GM12878 (cell line): ENCODE data around the gene PRM1. TPM values are rescaled to one million over a fixed set of nuclear protein-coding genes. Genes with fewer than 3 reads are reported as not detected.
A peak's percentile ranks its signal among the peaks of the same experiment; 100 is the strongest.

Source experiments
- ATAC-seq: fragments of 200-7000 bp; cut with Tn5 transposase; 3 replicates; pipeline ENCODE4 v1.9.1; 2020; ENCODE audit warnings: mild to moderate bottlenecking, moderate library complexity
- BruUV-seq: library from RNA; stranded (reverse); fragments of 400-500 nt; replicated peaks from 2 replicates; lab custom pipeline; 2021; lab: Mats Ljungman, UMichigan
- CTCF ChIA-PET: fragments of 300-600 bp; sonication (Branson Sonifier 250); formaldehyde crosslinking; extraction: SDS; loops from one replicate; lab custom pipeline; 2021; ENCODE audit warnings: inconsistent platforms; lab: Yijun Ruan, JAX
- POLR2A ChIA-PET: fragments of 350-600 bp; formaldehyde crosslinking; extraction: SDS; loops from one replicate; lab custom pipeline; 2021; ENCODE audit warnings: inconsistent platforms; lab: Charles Lee
- RAD21 ChIA-PET: fragments of 300-600 bp; sonication (Branson Sonifier 250); formaldehyde crosslinking; loops from one replicate; lab custom pipeline; 2023; ENCODE audit warnings: antibody characterized with exemption; ENCODE audit not compliant: unreplicated experiment; lab: Charles Lee
- SMC1A ChIA-PET: fragments of 300-600 bp; sonication (Branson Sonifier 250); formaldehyde crosslinking; loops from one replicate; lab custom pipeline; 2023; ENCODE audit not compliant: unreplicated experiment, uncharacterized antibody; lab: Charles Lee
- DNase-seq: peaks from one replicate; pipeline ENCODE4 v3.0.0-alpha.2; 2011; ENCODE audit warnings: low read depth, low spot score
- FAIRE-seq: peaks from 3 replicates; lab custom pipeline; 2011; peaks lifted over from hg19 to GRCh38; lab: Jason Lieb, UNC
- H2AFZ ChIP-seq: 2 replicates; pipeline ENCODE4 v1.6.0; 2011; ENCODE audit warnings: low read depth, low read length, control low read depth; ENCODE audit not compliant: control insufficient read depth
- H3K27ac ChIP-seq: 2 replicates; pipeline ENCODE4 v1.5.1; 2011; ENCODE audit warnings: control low read depth; ENCODE audit not compliant: control insufficient read depth, insufficient read depth
- H3K27me3 ChIP-seq, 2 experiments: replicated peaks in 1 of 2; 2 replicates each; pipeline versions ENCODE4 v1.6.0 to v1.6.1; 2011; ENCODE audit warnings: low read length in 1 of 2; ENCODE audit not compliant: control insufficient read depth in 2 of 2, insufficient read depth in 2 of 2
- H3K36me3 ChIP-seq, 2 experiments: 2 replicates each; pipeline ENCODE4 v1.5.1; 2011; ENCODE audit warnings: low read length in 1 of 2; ENCODE audit not compliant: control insufficient read depth in 2 of 2, insufficient read depth in 2 of 2
- H3K4me1 ChIP-seq: 2 replicates; pipeline ENCODE4 v1.6.1; 2011; ENCODE audit warnings: mild to moderate bottlenecking, low read length, moderate library complexity, mixed read lengths; ENCODE audit not compliant: control insufficient read depth, insufficient read depth
- H3K4me2 ChIP-seq: 2 replicates; pipeline ENCODE4 v1.6.0; 2011; ENCODE audit warnings: control low read depth; ENCODE audit not compliant: control insufficient read depth, insufficient read depth
- H3K4me3 ChIP-seq: fragments of 200-600 bp; sonication (generic); 2 replicates; pipeline ENCODE4 v1.5.1; 2016
- H3K79me2 ChIP-seq: 2 replicates; pipeline ENCODE4 v1.6.0; 2011; ENCODE audit warnings: low read length; ENCODE audit not compliant: control insufficient read depth, insufficient read depth
- H3K9ac ChIP-seq: 2 replicates; pipeline ENCODE4 v1.8.0; 2011; ENCODE audit warnings: low read length, control low read depth, mixed read lengths; ENCODE audit not compliant: control insufficient read depth, insufficient read depth
- H3K9me3 ChIP-seq: replicated peaks from 3 replicates; pipeline ENCODE4 v1.5.1; 2011; ENCODE audit warnings: mild to moderate bottlenecking, low read length; ENCODE audit not compliant: control insufficient read depth, insufficient read depth
- H4K20me1 ChIP-seq: 2 replicates; pipeline ENCODE4 v1.6.0; 2011; ENCODE audit not compliant: control insufficient read depth, insufficient read depth
- BMI1 ChIP-seq: fragments of 450-650 bp; IDR thresholded peaks from 2 replicates; pipeline ENCODE4 v1.6.1; 2016; ENCODE audit warnings: mild to moderate bottlenecking, moderate library complexity, borderline replicate concordance
- CEBPB ChIP-seq, 2 experiments: fragments of 150-350 bp in 1 of 2; IDR thresholded peaks; 2 replicates each; pipeline ENCODE4 v1.6.1; 2012 to 2014; ENCODE audit warnings: low read depth in 2 of 2, low read length in 2 of 2, borderline replicate concordance in 1 of 2, inconsistent platforms in 1 of 2
- IKZF2 ChIP-seq, 2 experiments: fragments of 450-650 bp; IDR thresholded peaks; 2 replicates each; pipeline ENCODE4 v1.6.1; 2017; ENCODE audit warnings: mild to moderate bottlenecking in 2 of 2, moderate library complexity in 2 of 2
- MTA2 ChIP-seq: fragments of 450-650 bp; IDR thresholded peaks from 2 replicates; pipeline ENCODE4 v1.6.1; 2016; ENCODE audit warnings: low read depth, mild to moderate bottlenecking, moderate library complexity
- NRF1 ChIP-seq: conservative IDR thresholded peaks from 2 replicates; pipeline ENCODE4 v1.6.1; 2011; ENCODE audit warnings: mild to moderate bottlenecking, low read depth, low read length, improper control_type of control experiment
- PAX5 ChIP-seq: IDR thresholded peaks from 2 replicates; pipeline ENCODE4 v1.6.1; 2011; ENCODE audit warnings: low read depth, low read length, borderline replicate concordance
- SPI1 ChIP-seq: IDR thresholded peaks from 2 replicates; pipeline ENCODE4 v1.6.1; 2011; ENCODE audit warnings: low read depth, mild to moderate bottlenecking, low read length, moderate library complexity, borderline replicate concordance; ENCODE audit not compliant: insufficient read depth
- SREBF1 ChIP-seq: IDR thresholded peaks from 2 replicates; pipeline ENCODE4 v1.6.1; 2012; ENCODE audit warnings: mild to moderate bottlenecking, low read length
- TARDBP ChIP-seq: IDR thresholded peaks from 2 replicates; pipeline ENCODE4 v1.6.1; 2016; ENCODE audit warnings: borderline replicate concordance
- TCF7 ChIP-seq: IDR thresholded peaks from 2 replicates; pipeline ENCODE4 v1.6.1; 2014; ENCODE audit warnings: antibody characterized with exemption, borderline replicate concordance
- YBX1 ChIP-seq: fragments of 450-650 bp; IDR thresholded peaks from 2 replicates; pipeline ENCODE4 v1.6.1; 2016; ENCODE audit warnings: antibody characterized with exemption
- ZBED1 ChIP-seq: IDR thresholded peaks from 2 replicates; pipeline ENCODE4 v1.6.1; 2016; ENCODE audit warnings: borderline replicate concordance
- ZZZ3 ChIP-seq: IDR thresholded peaks from 2 replicates; pipeline ENCODE4 v1.6.1; 2011; ENCODE audit warnings: low read depth; ENCODE audit not compliant: control insufficient read depth, insufficient read length
- WGBS: methylation state at CpG from one replicate; pipeline ENCODE4 v1.1.6; 2016; ENCODE audit warnings: low lambda C conversion rate; ENCODE audit not compliant: insufficient replicate concordance, insufficient coverage; ENCODE audit errors: missing lambda C conversion rate; 5-methylcytosine and 5-hydroxymethylcytosine counted together
- in situ Hi-C: fragments of 300-500 bp; cut with MboI; formaldehyde crosslinking; loops from 9 replicates; pipeline ENCODE4 v1.14.3; 2018; ENCODE audit warnings: mixed read lengths
- intact Hi-C: fragments of 100-400 bp; cut with micrococcal nuclease; formaldehyde crosslinking; loops from one replicate; pipeline ENCODE4 v1.14.2; 2022; ENCODE audit not compliant: unreplicated experiment
- polyA plus RNA-seq, 11 experiments: library from polyadenylated mRNA; depleted of rRNA in 4 of 11; unstranded in 6 of 11; stranded (reverse) in 5 of 11; fragments of >200 nt; fragmentation: Nextera tagmentation in 4 of 11; fragmentation: Illumina TruSeq in 1 of 11; extraction: Ambion mirVana in 4 of 11; extraction: Trizol in 1 of 11; gene quantifications; 1 replicate in 1 of 11; 2 replicates in 10 of 11; pipeline versions ENCODE4 v1.2.1 to v1.2.3, GENCODE V29; 2011 to 2016; ENCODE audit warnings: inconsistent platforms in 2 of 11, missing spikeins in 2 of 11, low read depth in 1 of 11
- total RNA-seq, 4 experiments: library from RNA; depleted of rRNA in 3 of 4; stranded (reverse); fragments of >200 nt in 3 of 4; fragmentation: Illumina TruSeq in 1 of 4; extraction: Trizol in 1 of 4; gene quantifications; 2 replicates each; pipeline versions ENCODE4 v1.2.1 to v1.2.3, GENCODE V29; 2013 to 2021
- TF ChIP-seq, protein P1 (sequence below): fragments of 450-650 bp; IDR thresholded peaks from 2 replicates; pipeline ENCODE4 v1.6.1; 2017; ENCODE audit warnings: mild to moderate bottlenecking, moderate library complexity
- TF ChIP-seq, protein P2 (sequence below): IDR thresholded peaks from 2 replicates; pipeline ENCODE4 v1.6.1; 2011; ENCODE audit warnings: low read depth, low read length, improper control_type of control experiment, borderline replicate concordance

PRM1 gene
- total and polyA plus RNA-seq, 10 of the 15 experiments (the other 5 are each of a cell fraction or from before 2014, with no cell fraction given) = 0.20 TPM; not detected in 9

DNA sequence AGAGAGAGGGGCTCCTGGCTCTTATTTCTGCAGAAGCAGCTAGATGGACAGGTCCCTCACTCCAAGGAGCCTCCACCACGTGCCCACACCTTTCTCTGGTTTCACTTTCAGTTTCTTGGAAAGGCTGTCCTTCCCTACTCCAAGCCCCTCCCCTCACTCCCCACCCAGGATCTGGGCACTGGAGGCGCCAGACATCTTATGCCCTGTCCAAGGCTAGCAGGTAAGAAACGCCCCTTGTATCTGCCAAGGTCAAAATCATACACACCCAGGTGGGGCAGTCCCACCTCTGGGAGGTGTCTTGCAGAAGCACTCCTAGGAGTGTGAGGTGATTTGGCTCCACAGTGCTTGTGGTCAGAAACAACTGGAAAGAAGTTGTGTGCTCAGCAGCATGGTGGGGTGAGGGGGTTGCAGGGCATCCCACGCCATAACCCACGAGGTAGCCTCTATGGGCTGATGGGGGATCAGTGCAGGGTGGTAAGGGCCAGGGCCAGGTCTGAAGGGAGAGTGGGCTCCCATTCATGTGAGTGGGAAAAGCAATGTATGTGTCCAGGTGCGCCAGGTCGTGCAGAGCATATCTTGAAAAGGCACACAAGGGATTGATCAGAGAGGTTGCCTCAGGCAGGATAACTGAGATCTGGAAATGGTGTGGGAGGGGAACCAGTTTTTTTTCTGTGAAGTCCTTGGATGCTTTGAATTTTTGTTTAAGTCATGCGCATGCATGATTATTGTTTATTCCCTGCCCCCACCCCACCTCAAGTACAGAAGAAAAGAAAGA lies 31.8 kb upstream of the PRM1 start (continued):
- TF ChIP-seq, protein P1, sequence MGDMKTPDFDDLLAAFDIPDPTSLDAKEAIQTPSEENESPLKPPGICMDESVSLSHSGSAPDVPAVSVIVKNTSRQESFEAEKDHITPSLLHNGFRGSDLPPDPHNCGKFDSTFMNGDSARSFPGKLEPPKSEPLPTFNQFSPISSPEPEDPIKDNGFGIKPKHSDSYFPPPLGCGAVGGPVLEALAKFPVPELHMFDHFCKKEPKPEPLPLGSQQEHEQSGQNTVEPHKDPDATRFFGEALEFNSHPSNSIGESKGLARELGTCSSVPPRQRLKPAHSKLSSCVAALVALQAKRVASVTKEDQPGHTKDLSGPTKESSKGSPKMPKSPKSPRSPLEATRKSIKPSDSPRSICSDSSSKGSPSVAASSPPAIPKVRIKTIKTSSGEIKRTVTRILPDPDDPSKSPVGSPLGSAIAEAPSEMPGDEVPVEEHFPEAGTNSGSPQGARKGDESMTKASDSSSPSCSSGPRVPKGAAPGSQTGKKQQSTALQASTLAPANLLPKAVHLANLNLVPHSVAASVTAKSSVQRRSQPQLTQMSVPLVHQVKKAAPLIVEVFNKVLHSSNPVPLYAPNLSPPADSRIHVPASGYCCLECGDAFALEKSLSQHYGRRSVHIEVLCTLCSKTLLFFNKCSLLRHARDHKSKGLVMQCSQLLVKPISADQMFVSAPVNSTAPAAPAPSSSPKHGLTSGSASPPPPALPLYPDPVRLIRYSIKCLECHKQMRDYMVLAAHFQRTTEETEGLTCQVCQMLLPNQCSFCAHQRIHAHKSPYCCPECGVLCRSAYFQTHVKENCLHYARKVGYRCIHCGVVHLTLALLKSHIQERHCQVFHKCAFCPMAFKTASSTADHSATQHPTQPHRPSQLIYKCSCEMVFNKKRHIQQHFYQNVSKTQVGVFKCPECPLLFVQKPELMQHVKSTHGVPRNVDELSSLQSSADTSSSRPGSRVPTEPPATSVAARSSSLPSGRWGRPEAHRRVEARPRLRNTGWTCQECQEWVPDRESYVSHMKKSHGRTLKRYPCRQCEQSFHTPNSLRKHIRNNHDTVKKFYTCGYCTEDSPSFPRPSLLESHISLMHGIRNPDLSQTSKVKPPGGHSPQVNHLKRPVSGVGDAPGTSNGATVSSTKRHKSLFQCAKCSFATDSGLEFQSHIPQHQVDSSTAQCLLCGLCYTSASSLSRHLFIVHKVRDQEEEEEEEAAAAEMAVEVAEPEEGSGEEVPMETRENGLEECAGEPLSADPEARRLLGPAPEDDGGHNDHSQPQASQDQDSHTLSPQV = no peak
- TF ChIP-seq PAX5 (no peak), ZBED1 (no peak), IKZF2 (IDR thresholded peaks at IDR 0.05) (peak in 1 of 2 experiments; percentile 45; a peak in 3 of 4 replicates)
- TF ChIP-seq, all 136 proteins: peak for 8

DNA sequence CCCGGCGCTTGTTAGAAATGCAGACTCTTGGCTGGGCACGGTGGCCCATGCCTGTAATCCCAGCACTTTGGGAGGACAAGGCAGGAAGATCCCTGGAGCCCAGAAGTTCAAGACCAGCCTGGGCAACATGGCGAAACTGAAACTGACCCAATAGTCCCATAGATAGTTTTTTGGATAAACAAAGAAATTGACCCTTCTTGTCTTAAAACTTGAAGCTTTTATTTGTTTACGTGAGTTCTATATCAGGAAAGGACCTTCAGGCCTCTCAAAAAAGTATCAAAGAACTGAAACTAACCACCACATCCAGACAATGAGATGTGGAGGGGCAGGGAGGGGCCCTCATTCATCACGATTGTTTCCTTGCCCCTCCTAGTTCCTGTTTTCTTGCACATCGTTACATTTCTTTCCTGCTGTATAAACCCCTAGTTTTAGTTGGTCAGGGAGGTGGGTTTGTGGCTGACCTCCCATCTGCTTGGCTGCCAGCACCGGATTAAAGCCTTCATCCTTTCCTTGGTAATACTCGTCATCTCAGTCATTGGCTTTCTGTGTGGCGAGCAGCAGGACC lies 29.9 kb upstream of the PRM1 start:
- CTCF ChIA-PET = interaction anchor here (0.9 to 6.9 kb wide), 10 partner anchors 13 to 347 kb away, joined by 3 to 70 read pairs (median 8); partner anchors contain the start of gene SOCS1
- H3K4me2 ChIP-seq = peak overlapping the region; percentile 46
- POLR2A ChIA-PET = interaction anchor here (0.6 to 5.4 kb wide), 16 partner anchors 10 to 84 kb away, joined by 3 to 85 read pairs (median 6); partner anchors contain the start of gene SOCS1
- FAIRE-seq = peak; percentile 74
- peaks cover 68% of the 10 kb centered on the region for H3K4me1 ChIP-seq
- H4K20me1 ChIP-seq = no peaks in the 10 kb centered on the region
- SMC1A ChIA-PET = interaction anchor here (0.6 to 7.4 kb wide), 20 partner anchors 12 to 346 kb away, joined by 3 to 194 read pairs (median 4); partner anchors contain the start of gene SOCS1
- no peak overlapping the region for H2AFZ ChIP-seq
- H3K9ac ChIP-seq = peak overlapping the region; percentile 42
- RAD21 ChIA-PET = interaction anchor here (0.6 to 8.5 kb wide), 17 partner anchors 10 to 362 kb away, joined by 3 to 206 read pairs (median 4); partner anchors contain the start of gene SOCS1
- H3K9me3 ChIP-seq = peaks cover 2% of the 10 kb centered on the region; the same call in 2 of the 3 replicates
- DNase-seq = peak; percentile 92
- H3K27me3 ChIP-seq = no peaks in the 10 kb centered on the region; a peak in 1 of 4 replicates
- in situ Hi-C loops = no loop called here
- H3K36me3 ChIP-seq = no peaks in the 10 kb centered on the region
- H3K4me3 ChIP-seq = peak overlapping the region; percentile 27; the same call in 1 of the 2 replicates
- peak overlapping the region; percentile 90 for H3K27ac ChIP-seq
- ATAC-seq = peak; percentile 62
- no peaks in the 10 kb centered on the region for H3K79me2 ChIP-seq
- 15% methylated on average over 10 of the region's 10 CpGs for WGBS
- BruUV-seq = no TSS peak
- intact Hi-C loops = loop anchor here (1.0 to 5.0 kb wide), 7 partner anchors 12 to 346 kb away; partner anchors contain the start of genes RMI2 and SOCS1
- TF ChIP-seq ZZZ3 (no peak), SPI1 (peak; percentile 93), BMI1 (no peak), YBX1 (no peak), SREBF1 (0 out of 2 replicates have a peak, but pooled peaks have one; percentile 12), NRF1 (no peak), TCF7 (peak; percentile 62; the same call in 1 of the 2 replicates), CEBPB (IDR thresholded peaks at IDR 0.05; ENCODE audit: borderline replicate concordance in 1 of 2, low read depth in 2 of 2, low read length in 2 of 2) (peak in 1 of 2 experiments; percentile 30; a peak in 1 of 4 replicates), TARDBP (no peak), MTA2 (peak; percentile 65; the same call in 1 of the 2 replicates)
- TF ChIP-seq, protein P2, sequence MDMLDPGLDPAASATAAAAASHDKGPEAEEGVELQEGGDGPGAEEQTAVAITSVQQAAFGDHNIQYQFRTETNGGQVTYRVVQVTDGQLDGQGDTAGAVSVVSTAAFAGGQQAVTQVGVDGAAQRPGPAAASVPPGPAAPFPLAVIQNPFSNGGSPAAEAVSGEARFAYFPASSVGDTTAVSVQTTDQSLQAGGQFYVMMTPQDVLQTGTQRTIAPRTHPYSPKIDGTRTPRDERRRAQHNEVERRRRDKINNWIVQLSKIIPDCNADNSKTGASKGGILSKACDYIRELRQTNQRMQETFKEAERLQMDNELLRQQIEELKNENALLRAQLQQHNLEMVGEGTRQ = no peak
